Middle frontal gyrus (tissue), 1 donor: ENCODE measurements around the gene LILRA1.
"Not testable (repeated sequence)": the region's sequence is repeated elsewhere in the genome, so short reads cannot be mapped to it uniquely, and the experiment has no call there.

ENCODE experiments used
- DNase-seq: peaks from one replicate; pipeline ENCODE4 v3.0.0-alpha.2; 2015; ENCODE audit warnings: low spot score; ENCODE audit errors: extremely low spot score

Gene LILRA1

DNA sequence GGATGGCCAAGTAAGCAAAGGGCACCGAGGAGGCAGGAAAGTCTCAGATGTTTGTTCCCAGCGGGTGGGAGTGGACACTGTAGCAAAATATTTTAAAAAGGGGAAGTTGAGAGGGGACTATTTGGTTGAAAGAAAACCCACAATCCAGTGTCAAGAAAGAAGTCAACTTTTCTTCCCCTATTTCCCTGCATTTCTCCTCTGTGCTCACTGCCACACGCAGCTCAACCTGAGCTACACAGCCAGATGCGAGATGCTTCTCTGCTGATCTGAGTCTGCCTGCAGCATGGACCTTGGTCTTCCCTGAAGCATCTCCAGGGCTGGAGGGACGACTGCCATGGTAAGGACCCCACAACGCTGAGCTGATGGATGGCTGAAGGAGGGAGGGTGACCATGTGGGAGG is at the start of gene LILRA1:
Gene LILRA1, plus strand, starts transcription at position 188 of the 400 bp plus-strand sequence. CDS start 613 bp downstream, outside the sequence.
- not testable (repeated sequence) for DNase-seq

DNA sequence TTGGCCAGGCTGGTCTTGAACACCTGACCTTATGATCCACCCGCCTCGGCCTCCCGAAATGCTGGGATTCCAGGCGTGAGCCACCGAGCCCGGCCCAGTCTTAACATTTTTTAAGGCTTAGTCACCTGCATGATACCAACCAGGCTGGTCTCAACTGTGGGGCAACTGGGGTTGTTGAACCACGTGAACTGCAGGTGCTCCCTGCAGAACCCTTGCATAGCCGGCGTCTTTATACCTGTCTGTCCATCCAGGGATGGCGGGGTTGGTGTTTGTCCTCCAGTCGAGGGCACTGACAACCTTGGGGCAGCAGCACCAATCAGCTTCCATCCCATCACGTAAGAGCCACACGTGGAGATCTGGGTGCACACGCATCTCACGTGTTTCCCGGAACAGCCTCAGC is 44.6 kb upstream of the LILRA1 start:
- no peak for DNase-seq

DNA sequence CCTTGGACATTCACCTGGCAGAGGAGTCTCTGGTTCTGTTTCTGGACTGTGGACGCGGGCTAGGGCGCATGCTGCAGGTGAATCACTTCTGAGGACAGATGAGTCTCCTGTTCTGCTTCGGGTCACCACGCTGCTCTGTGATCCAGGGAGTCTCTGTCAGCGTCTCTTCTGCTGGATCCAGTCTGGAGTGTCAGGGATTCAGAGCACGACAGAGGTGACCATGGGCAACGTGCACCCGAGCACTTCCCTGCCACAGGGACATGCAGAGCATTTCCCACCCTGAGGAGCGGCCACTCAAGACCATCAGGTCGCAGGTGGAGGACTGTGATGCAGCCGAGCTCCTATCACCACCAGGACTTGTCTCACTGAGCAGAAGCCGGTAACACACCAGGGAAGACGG is 44.2 kb upstream of the LILRA1 start:
- DNase-seq, result no peak

DNA sequence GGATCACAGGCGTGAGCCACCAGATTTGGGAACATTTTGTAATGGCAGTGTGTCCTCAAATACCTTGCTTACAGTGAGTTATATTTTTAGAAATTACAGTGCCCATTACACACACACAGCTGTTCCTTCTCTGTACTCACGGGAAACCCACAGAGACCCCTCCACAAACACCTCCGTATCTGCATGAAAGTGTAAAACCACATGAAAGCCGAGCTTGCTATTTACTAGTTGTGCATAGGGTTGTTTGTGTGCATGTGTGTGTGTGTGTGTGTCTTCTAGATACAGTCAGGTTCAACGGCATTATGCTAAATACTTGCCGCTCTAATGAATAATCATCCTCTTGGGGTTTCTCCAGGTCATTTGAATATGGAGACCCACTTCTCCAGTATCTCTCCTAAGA is 42.1 kb upstream of the LILRA1 start:
- no peak for DNase-seq

DNA sequence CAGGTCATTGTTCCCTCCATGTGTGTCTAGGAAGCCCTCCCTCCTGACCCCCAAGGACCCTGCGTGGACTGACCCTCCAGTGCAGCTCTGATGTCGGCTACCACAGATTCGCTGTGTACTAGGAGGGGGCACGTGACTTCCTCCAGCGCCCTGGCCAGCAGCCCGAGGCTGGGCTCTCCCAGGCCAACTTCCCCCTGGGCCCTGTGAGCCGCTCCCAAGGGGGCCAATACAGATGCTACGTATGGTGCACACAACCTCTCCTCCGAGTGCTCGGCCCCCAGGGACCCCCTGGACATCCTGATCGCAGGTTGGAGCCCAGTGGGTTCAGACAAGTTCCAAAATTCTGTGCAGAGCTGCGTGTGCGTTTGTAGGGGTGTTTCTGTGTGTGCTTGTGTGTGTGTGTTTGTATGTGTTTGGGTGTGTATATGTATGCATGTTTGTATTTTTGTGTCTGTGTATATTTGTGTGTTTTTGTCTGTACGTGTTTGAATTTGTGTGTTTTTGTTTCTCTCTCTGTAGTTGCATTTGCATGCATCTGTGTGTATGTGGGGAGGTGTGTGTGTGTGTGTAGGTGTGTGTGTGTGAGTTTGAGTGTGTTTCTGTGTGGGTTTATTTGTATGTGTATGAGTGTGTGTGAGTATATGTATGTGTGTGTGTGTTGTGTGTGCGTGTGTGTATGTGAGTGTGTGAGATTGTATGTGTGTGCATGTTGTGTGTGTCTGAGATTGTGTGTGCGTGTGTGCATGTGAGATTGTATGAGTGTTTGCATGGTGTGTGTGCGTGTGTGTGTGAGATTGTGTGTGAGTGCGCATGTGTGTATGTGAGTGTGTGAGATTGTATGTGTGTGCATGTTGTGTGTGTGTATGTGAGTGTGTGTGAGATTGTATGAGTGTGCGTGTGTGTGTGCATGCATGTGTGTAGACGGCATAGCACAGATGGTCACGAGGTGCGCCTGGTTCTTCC is 41.2 kb upstream of the LILRA1 start:
- DNase-seq, result no peak

DNA sequence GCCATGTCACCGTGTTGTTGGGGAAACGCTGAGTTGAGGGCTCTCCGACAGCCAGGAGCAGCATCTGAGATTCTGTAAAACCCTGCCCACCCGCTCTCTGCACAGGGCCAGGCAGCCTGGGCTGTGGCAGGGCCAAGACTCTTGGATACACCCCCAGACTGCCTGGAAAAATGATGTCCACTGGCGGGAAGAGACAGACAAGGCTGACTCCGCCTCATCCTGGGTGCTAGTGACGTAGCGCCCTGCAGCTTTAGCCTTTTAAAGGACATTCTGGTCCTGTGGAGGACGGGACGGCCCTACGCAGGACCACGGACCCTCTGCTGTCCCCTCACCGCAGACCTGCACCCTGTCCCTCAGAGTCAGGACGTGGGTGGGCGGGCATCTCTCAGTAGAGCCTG is 40.5 kb upstream of the LILRA1 start:
- DNase-seq, result no peak

DNA sequence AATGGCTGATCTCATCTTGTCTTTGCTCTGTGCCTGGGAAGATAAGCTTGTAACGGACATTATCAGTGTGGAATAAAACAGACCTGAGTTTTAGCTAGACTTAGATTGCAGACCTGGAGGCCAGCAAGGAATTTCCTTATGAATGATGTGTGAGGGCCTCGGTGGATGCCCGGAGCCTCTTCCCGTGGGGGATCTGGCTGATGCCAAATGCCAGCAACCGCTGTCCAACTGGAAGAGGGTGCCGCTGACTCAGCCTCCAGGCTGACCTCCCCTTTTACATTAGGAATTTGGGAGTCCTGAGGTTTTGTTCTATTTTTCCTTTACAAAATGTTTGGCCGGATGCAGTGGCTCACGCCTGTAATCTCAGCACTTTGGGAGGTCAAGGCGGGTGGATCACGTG is 39.4 kb upstream of the LILRA1 start:
- DNase-seq, result no peak

DNA sequence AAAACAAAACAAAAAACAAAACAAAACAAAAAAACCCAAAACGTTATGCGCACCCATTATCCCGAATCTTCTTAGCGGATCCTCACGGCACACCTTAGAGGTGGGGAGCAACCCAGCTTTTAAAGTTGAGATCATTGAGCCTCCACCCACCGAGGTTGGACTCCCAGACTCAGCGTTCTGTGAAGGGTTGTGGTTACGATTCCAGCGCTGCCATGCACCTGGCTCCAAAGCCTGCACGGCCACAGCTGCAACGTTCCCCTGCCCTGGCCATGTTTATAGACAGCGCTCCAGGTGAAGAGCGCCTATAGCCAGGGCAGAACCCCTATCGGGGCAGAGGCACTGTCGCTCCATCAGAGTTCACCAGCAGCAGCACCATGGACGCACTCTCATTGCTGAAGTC is 38.5 kb upstream of the LILRA1 start:
- DNase-seq, result no peak

DNA sequence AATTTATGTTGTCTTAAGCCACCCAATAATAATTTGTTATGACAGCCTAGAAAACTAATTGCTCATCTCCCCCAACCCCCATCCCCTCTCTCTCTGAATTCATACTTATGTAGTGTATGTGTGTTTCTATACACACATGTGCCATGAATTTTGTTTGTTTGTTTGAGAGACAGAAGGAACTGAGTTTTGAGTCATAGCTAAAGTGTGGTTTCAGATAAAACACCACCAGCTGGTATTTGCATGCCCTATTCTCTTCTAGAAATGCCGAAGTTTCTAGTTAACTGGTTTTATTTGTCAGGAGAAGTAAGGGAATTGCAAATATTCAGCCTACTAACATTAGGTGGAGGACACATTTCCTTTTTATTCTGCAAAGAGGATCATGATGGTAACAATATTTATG is 37.2 kb upstream of the LILRA1 start:
- no peak for DNase-seq

DNA sequence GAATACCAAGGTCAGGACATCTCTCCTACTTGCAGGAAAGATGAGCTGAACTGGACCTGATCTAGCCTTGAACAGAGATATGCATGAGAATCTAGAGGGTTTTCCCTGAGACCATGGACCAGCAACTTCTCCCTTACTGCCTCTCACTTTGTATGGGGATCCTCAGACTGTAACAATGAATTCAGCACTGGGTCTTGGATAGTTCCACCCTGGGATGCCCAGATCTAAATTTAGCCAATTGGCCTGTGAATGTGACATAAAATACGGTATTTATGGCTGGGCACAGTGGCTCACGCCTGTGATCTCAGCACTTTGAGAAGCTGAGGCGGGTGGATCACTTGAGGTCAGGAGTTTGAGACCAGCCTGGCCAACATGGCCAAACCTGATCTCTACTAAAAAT is 35.1 kb upstream of the LILRA1 start:
- DNase-seq, result no peak

DNA sequence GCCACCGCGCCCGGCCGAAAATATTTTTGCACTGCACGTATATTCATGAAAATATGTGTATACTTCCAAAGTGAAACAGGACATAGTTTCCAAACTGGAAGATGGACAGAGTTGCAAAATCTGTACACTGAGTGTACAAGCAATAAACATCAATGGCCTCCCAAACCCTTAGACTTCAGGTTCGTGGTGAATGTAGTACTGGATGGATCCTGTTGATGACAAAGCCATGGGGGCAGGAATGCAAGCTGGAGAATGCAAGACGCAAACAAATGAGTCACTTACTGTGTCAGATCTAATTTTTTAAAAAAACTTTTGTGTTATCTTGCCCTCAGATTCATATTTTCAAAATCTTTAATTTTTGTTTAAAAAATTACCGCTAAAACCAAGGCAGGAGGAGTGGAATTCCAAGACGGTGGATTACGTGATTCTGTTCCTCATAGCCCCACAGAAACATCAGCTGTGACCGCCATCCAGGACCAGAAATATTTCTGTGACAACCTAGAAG is 32.5 kb upstream of the LILRA1 start:
- DNase-seq, result no peak

DNA sequence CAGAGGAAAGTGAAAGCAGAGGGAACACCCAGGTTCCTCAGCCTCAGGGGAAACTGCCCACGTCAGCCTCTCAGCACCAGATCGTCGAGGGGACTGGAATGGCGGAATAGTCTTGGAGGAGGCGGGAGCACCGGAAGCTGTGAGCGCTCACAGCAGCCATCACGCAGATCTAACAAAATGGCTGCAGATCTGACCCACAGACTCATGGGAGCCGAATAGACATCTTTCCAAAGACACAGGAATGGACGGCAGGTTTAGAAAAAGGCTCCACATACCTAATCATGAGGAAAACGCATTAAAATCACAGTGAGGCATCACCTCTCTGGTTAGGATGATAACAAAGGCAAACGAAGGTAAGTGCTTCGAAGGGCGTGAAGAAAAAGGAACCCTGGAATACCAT is 31.6 kb upstream of the LILRA1 start:
- no peak for DNase-seq

DNA sequence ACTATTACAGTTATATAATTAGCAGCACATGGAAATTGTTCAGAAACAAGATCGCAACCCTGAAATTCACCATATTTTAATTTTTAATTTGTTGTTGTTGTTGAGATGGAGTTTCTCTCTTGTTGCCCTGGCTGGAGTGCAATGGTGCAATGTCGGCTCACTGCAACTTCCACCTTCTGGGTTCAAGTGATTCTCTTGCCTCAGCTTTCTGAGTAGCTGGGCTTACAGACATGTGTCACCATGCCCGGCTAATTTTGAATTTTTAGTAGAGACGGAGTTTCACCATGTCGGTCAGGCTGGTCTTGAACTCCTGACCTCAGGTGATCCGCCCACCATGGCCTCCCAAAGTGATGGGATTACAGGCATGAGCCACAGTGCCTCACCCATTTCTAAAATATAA is 30.2 kb upstream of the LILRA1 start:
- DNase-seq, result not testable (repeated sequence)

DNA sequence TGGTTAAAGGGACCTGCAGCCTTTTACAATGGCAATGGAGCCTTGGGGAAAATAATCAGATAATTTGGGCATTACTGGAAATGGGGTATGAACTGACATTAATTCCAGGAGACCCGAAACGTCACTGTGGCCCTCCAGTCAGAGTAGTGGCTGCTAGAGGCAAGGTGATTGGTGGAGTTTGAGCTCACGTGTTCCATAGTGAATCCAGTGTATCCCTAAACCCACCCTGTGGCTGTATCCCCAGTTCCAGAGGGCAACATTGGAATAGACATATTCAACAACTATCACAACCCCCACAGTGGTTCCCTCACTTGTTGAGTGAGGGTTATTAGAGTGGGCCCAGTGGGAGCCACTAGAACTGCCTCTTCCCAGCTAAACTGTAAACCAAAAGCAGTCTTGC is 23.1 kb upstream of the LILRA1 start:
- DNase-seq, result no peak

DNA sequence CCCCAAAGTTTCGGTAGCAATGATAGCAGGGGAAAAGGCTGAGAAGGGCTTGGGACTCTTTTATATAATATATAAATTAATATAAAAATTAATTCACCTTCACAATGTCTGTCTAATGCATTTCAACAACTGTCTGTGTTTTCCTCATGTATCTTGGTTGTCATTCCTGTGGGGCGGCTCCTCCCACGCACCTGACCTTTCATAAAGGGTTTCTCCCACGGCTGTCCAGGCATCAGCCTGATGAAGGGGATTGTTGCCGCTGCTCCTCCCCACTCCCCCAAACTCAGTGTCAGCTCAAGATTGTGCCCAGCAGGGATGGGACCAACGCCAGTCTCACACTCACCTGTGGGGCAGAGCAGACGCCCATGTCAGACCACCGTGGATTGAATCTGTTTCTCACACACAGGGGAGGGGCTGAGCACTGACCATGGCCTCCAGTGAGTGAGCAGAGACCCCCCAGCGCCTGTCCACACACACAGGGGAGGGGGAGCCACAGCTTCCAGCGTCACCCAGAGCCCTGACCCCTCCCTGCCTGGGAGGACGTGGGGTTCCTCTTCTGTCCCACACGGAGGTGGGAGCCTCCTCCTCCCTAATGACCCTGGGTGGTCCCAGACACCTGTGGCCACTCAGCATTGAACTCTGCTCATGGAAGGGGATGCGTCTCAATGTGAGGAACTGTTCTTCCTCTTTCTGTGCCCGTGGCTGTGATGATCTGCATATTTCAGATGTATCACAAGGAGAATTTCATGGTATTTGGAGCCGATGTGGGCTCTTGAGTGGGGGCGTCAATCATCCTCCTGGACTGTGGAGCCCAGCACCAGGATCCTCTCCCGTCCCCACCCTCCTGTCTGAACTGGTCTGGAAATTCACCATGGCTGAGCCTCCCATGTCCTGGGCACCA is 21.5 kb upstream of the LILRA1 start:
- DNase-seq, result not testable (repeated sequence)

DNA sequence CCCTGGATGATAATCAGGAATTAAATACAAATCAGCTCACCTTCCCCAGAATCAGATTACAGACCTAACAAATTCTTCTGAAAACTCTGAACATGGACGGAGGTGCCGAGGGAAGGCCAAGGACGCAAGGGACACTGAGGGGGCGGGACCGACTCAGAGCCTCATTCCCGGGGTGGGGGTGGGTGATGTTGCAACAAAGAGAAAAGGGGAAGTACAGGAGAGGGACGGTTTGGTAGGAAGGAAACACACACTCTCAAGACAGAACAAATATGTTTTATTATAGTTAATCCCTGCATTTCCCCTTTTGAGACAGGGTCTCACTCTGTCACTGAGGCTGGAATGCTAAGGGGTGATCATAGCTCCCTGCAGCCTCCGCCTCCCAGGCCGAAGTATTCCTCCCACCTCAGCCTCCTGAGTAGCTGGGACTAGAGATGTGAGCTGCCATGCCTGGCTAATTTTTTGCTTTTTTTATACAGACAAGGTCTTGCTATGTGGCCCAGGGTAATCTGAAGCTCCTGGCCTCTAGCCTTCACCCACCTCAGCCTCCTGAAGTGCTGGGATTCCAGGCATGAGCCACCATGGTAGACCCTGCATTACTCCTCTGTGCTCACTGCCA is 20.6 kb upstream of the LILRA1 start:
- no peak for DNase-seq

DNA sequence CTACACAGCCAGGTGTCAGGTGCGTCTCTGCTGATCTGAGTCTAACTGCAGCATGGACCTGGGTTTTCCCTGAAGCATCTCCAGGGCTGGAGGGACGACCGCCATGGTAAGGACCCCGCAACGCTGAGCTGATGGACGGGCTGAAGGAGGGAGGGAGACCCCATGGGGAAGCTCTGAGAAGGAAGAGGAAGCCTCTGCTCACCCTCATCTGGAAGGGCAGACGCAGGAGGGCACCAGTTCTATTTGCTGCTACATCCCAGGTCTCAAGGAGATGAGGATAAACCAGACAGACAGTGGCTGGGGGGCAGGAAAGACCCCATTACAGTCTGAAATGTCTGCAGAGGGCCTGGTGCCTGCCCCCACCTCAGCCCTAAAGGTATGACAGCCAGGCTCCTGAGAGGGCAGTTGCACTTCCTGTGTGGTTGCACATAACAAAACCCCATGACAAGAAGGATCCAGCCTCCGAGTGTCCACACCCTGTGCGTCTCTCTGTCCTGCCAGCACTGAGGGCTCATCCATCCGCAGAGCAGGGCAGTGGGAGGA is 20.0 kb upstream of the LILRA1 start, which contains the start of gene LILRA2:
Gene LILRA2, plus strand, starts transcription at position 461 of the 543 bp plus-strand sequence. CDS start 89 bp downstream, outside the sequence.
- no peak for DNase-seq

DNA sequence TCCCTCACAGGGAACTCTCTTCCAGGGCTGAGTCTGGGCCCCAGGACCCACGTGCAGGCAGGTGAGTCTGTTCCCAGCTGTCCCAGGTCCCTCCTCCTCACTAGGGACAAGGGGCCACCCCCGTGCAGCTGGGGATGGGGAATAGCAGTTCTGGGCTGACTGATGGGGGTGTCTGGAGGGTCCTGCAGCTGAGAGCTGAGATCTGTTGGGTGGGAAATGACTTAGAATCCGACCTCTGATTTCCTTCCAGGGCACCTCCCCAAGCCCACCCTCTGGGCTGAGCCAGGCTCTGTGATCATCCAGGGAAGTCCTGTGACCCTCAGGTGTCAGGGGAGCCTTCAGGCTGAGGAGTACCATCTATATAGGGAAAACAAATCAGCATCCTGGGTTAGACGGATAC is 19.4 kb upstream of the LILRA1 start:
- DNase-seq, result no peak

DNA sequence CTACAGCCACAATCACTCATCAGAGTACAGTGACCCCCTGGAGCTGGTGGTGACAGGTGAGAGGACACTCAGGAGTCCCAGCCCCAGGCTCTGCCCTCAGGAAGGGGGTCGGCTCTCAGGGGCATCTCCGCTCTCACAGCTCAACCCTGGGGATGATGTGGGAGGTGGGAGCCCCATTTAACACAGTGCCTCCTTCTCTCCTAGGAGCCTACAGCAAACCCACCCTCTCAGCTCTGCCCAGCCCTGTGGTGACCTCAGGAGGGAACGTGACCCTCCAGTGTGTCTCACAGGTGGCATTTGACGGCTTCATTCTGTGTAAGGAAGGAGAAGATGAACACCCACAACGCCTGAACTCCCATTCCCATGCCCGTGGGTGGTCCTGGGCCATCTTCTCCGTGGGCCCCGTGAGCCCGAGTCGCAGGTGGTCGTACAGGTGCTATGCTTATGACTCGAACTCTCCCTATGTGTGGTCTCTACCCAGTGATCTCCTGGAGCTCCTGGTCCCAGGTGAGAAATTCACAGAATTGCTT is 18.8 kb upstream of the LILRA1 start:
- no peak for DNase-seq

DNA sequence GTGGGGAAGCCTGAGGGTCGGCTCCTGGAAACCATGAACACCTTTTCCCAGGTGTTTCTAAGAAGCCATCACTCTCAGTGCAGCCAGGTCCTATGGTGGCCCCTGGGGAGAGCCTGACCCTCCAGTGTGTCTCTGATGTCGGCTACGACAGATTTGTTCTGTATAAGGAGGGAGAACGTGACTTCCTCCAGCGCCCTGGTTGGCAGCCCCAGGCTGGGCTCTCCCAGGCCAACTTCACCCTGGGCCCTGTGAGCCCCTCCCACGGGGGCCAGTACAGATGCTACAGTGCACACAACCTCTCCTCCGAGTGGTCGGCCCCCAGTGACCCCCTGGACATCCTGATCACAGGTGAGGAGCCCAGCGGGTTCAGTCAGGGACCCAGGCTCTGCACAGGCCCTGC is 18.2 kb upstream of the LILRA1 start:
- DNase-seq, result not testable (repeated sequence)
